Measurements from ENCODE around the gene PRKAR2A. TPM values are rescaled to one million over a fixed set of nuclear protein-coding genes. Genes with fewer than 3 reads are reported as not detected.
A peak's percentile ranks its signal among the peaks of the same experiment; 100 is the strongest.

PRKAR2A gene
- polyA plus RNA-seq, 3 donors, result 7.5 to 13.0 (median 12.3) TPM

DNA sequence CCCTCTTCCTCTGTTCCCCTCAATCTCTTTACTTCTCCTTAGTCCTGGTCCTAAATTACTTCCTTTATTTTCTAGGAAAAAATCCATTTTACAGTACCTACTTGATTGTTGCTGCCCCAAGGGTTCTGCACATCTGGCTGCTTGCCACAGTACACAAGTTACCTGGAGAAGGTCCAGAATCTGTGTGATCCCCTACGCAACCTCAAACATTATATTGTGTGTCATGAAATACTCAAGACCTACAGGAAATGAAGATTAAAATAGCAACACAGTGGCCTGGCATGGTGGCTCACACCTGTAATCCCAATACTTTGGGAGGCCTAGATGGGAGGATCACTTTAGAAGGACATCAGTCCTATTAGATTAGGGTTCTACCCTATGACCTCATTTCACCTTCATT is 48.7 kb downstream of the PRKAR2A start:
- no peaks in the 10 kb centered on the region for H3K79me2 ChIP-seq (ENCODE audit: insufficient read depth, low read length)
- no CpG with 5 or more reads among the region's 1 CpG for WGBS (ENCODE audit: insufficient coverage)
- Mint-ChIP-seq H3K27ac (no peak overlapping the region), H3K27me3 (ENCODE audit: low read depth in 3 of 3) (peaks cover 0 to 2% (median 0%) of the 10 kb centered on the region in 3 donors), H3K9me3 (no peaks in the 10 kb centered on the region), H3K4me1 (peaks cover 6% of the 10 kb centered on the region), H3K36me3 (peaks cover 15 to 18% of the 10 kb centered on the region in 2 donors), H3K4me3 (no peak overlapping the region)
- intact Hi-C loops (cut with micrococcal nuclease), result no loop called here
- no peak overlapping the region for H2AFZ ChIP-seq (ENCODE audit: insufficient read depth, low read depth, low read length, poor library complexity, severe bottlenecking)
- no peak for DNase-seq
- H3K27me3 ChIP-seq (ENCODE audit: control insufficient read depth in 2 of 2, insufficient read depth in 2 of 2, low read length in 2 of 2), result no peaks in the 10 kb centered on the region
- H4K20me1 ChIP-seq (ENCODE audit: insufficient read depth, low read length), result peaks cover under 1% of the 10 kb centered on the region
- H3K9me3 ChIP-seq (replicated peaks in 1 of 2; ENCODE audit: control insufficient read depth in 1 of 2, insufficient read depth in 1 of 2, low read length in 2 of 2), result no peaks in the 10 kb centered on the region
- TF ChIP-seq, protein P1, sequence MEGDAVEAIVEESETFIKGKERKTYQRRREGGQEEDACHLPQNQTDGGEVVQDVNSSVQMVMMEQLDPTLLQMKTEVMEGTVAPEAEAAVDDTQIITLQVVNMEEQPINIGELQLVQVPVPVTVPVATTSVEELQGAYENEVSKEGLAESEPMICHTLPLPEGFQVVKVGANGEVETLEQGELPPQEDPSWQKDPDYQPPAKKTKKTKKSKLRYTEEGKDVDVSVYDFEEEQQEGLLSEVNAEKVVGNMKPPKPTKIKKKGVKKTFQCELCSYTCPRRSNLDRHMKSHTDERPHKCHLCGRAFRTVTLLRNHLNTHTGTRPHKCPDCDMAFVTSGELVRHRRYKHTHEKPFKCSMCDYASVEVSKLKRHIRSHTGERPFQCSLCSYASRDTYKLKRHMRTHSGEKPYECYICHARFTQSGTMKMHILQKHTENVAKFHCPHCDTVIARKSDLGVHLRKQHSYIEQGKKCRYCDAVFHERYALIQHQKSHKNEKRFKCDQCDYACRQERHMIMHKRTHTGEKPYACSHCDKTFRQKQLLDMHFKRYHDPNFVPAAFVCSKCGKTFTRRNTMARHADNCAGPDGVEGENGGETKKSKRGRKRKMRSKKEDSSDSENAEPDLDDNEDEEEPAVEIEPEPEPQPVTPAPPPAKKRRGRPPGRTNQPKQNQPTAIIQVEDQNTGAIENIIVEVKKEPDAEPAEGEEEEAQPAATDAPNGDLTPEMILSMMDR (IDR thresholded peaks at IDR 0.05), result no peak
- H3K36me3 ChIP-seq (replicated peaks in 1 of 2; ENCODE audit: control insufficient read depth in 1 of 2, insufficient read depth in 2 of 2, low read length in 2 of 2), result peaks cover 0 to 18% of the 10 kb centered on the region in 2 donors
- no peak overlapping the region for H3K4me2 ChIP-seq (replicated peaks; ENCODE audit: extremely low read depth, low read length, poor library complexity, severe bottlenecking)
- H3K4me3 ChIP-seq (replicated peaks in 1 of 3; ENCODE audit: low read depth in 2 of 3, low read length in 3 of 3), result no peak overlapping the region
- no peaks in the 10 kb centered on the region for H3K4me1 ChIP-seq (ENCODE audit: control insufficient read depth in 1 of 2, insufficient read depth in 2 of 2, low read length in 2 of 2)
- H3K9ac ChIP-seq (ENCODE audit: insufficient read depth, low read length, poor library complexity, severe bottlenecking), result no peak overlapping the region
- H3K27ac ChIP-seq (ENCODE audit: low read depth in 1 of 2, low read length in 2 of 2), result no peak overlapping the region

DNA sequence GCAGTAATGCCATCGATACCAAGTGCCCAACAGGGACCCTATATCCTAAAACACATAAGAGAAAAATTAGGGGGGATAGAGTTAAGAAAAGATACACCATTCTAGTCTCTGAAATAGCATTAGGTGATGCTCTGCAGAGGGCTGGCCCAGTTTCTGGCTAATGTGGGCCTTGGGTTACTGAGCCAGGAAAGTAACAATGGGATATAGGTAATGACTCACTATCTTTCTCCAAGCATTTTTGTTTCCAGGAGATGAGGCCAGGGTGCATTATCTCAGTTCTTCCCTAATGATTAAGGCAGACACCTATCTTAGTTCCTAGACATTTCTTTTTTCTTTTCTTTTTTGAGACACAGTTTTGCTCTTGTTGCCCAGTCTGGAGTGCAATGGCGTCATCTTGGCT is 50.0 kb downstream of the PRKAR2A start:
- H3K4me3 ChIP-seq (replicated peaks in 1 of 3; ENCODE audit: low read depth in 2 of 3, low read length in 3 of 3), result no peak overlapping the region
- H3K79me2 ChIP-seq (ENCODE audit: insufficient read depth, low read length), result no peaks in the 10 kb centered on the region
- peak overlapping the region in 3 of 7 donors; percentile 30 to 76 (median 54) for H3K27ac Mint-ChIP-seq
- peaks cover 16 to 22% of the 10 kb centered on the region in 2 donors for H3K36me3 Mint-ChIP-seq
- no peak for DNase-seq
- WGBS (ENCODE audit: insufficient coverage), result no CpG with 5 or more reads among the region's 2 CpGs
- no peaks in the 10 kb centered on the region for H3K9me3 ChIP-seq (replicated peaks in 1 of 2; ENCODE audit: control insufficient read depth in 1 of 2, insufficient read depth in 1 of 2, low read length in 2 of 2)
- no peaks in the 10 kb centered on the region for H3K9me3 Mint-ChIP-seq
- no peak overlapping the region for H3K4me3 Mint-ChIP-seq
- H2AFZ ChIP-seq (ENCODE audit: insufficient read depth, low read depth, low read length, poor library complexity, severe bottlenecking), result no peak overlapping the region
- no peaks in the 10 kb centered on the region for H3K4me1 ChIP-seq (ENCODE audit: control insufficient read depth in 1 of 2, insufficient read depth in 2 of 2, low read length in 2 of 2)
- H3K4me2 ChIP-seq (replicated peaks; ENCODE audit: extremely low read depth, low read length, poor library complexity, severe bottlenecking), result no peak overlapping the region
- H4K20me1 ChIP-seq (ENCODE audit: insufficient read depth, low read length), result no peaks in the 10 kb centered on the region
- peaks cover 0 to 19% of the 10 kb centered on the region in 2 donors for H3K36me3 ChIP-seq (replicated peaks in 1 of 2; ENCODE audit: control insufficient read depth in 1 of 2, insufficient read depth in 2 of 2, low read length in 2 of 2)
- TF ChIP-seq, protein P1 (IDR thresholded peaks at IDR 0.05), result no peak
- H3K27me3 ChIP-seq (ENCODE audit: control insufficient read depth in 2 of 2, insufficient read depth in 2 of 2, low read length in 2 of 2), result no peaks in the 10 kb centered on the region
- no peak overlapping the region for H3K9ac ChIP-seq (ENCODE audit: insufficient read depth, low read length, poor library complexity, severe bottlenecking)
- H3K4me1 Mint-ChIP-seq, result peaks cover 6% of the 10 kb centered on the region
- intact Hi-C loops (cut with micrococcal nuclease), result no loop called here
- H3K27me3 Mint-ChIP-seq (ENCODE audit: low read depth in 3 of 3), result peaks cover 0 to 2% (median 0%) of the 10 kb centered on the region in 3 donors
- H3K27ac ChIP-seq (ENCODE audit: low read depth in 1 of 2, low read length in 2 of 2), result no peak overlapping the region
